ENCODE results near the gene ATP8A2.
"Not testable (repeated sequence)": the region's sequence is repeated elsewhere in the genome, so short reads cannot be mapped to it uniquely, and the experiment has no call there.

The ATP8A2 gene

GRCh38 chr13:25503856-25504255, 132.1 kb downstream of the ATP8A2 start:
- TF ChIP-seq CTCF (conservative IDR thresholded peaks at IDR 0.05; ENCODE audit: control insufficient read depth, insufficient read depth, low read depth, low read length) = no peak
- no peak for DNase-seq (ENCODE audit: low read depth)
- no peak overlapping the region for H3K4me3 ChIP-seq (ENCODE audit: control insufficient read depth, low read depth, low read length)

- no peak for TF ChIP-seq CTCF (conservative IDR thresholded peaks at IDR 0.05; ENCODE audit: control insufficient read depth, insufficient read depth, low read depth, low read length)
- no peak overlapping the region for H3K4me3 ChIP-seq (ENCODE audit: control insufficient read depth, low read depth, low read length)
- no peak for DNase-seq (ENCODE audit: low read depth)
These were observed 136.1 kb downstream of the ATP8A2 start for GRCh38 chr13:25507841-25508240.

- not testable (repeated sequence) for DNase-seq (ENCODE audit: low read depth); H3K4me3 ChIP-seq (ENCODE audit: control insufficient read depth, low read depth, low read length)
These were observed 141.3 kb downstream of the ATP8A2 start for GRCh38 chr13:25513060-25513459.

GRCh38 chr13:25518441-25518840, 146.7 kb downstream of the ATP8A2 start:
- no peak for TF ChIP-seq CTCF (conservative IDR thresholded peaks at IDR 0.05; ENCODE audit: control insufficient read depth, insufficient read depth, low read depth, low read length)
- no peak overlapping the region for H3K4me3 ChIP-seq (ENCODE audit: control insufficient read depth, low read depth, low read length)
- no peak for DNase-seq (ENCODE audit: low read depth)

- no peak overlapping the region for H3K4me3 ChIP-seq (ENCODE audit: control insufficient read depth, low read depth, low read length)
- no peak for DNase-seq (ENCODE audit: low read depth)
- TF ChIP-seq CTCF (conservative IDR thresholded peaks at IDR 0.05; ENCODE audit: control insufficient read depth, insufficient read depth, low read depth, low read length) = no peak
These were observed 154.1 kb downstream of the ATP8A2 start for GRCh38 chr13:25525884-25526283.

GRCh38 chr13:25528266-25528665, 156.5 kb downstream of the ATP8A2 start:
- TF ChIP-seq CTCF (conservative IDR thresholded peaks at IDR 0.05; ENCODE audit: control insufficient read depth, insufficient read depth, low read depth, low read length) = no peak
- DNase-seq (ENCODE audit: low read depth) = no peak
- no peak overlapping the region for H3K4me3 ChIP-seq (ENCODE audit: control insufficient read depth, low read depth, low read length)

- no peak overlapping the region for H3K4me3 ChIP-seq (ENCODE audit: control insufficient read depth, low read depth, low read length)
- DNase-seq (ENCODE audit: low read depth) = no peak
- TF ChIP-seq CTCF (conservative IDR thresholded peaks at IDR 0.05; ENCODE audit: control insufficient read depth, insufficient read depth, low read depth, low read length) = no peak
These were observed 157.7 kb downstream of the ATP8A2 start for GRCh38 chr13:25529425-25529824.
